ENCODE results near the gene FIZ1.

- TF ChIP-seq ZNF70 (CRISPR knock-in tag; IDR thresholded peaks at IDR 0.05), result no peak
- no peak for TF ChIP-seq ZFP30 (CRISPR knock-in tag; IDR thresholded peaks at IDR 0.05)
- no peak for TF ChIP-seq BACH2 (CRISPR knock-in tag; IDR thresholded peaks at IDR 0.05; ENCODE audit: borderline replicate concordance)
- TF ChIP-seq ZNF565 (CRISPR knock-in tag; conservative IDR thresholded peaks at IDR 0.05; ENCODE audit: low read depth), result no peak
- no peak for TF ChIP-seq CSRNP3 (CRISPR knock-in tag; IDR thresholded peaks at IDR 0.05)
- no peak for TF ChIP-seq SNAI2 (CRISPR knock-in tag; IDR thresholded peaks at IDR 0.05)
- TF ChIP-seq RARB (CRISPR knock-in tag; IDR thresholded peaks at IDR 0.05), result no peak
- no peak for TF ChIP-seq ZFP3 (CRISPR knock-in tag; IDR thresholded peaks at IDR 0.05)
- TF ChIP-seq PPARA (CRISPR knock-in tag; IDR thresholded peaks at IDR 0.05; ENCODE audit: borderline replicate concordance), result no peak
- TF ChIP-seq, protein P1, sequence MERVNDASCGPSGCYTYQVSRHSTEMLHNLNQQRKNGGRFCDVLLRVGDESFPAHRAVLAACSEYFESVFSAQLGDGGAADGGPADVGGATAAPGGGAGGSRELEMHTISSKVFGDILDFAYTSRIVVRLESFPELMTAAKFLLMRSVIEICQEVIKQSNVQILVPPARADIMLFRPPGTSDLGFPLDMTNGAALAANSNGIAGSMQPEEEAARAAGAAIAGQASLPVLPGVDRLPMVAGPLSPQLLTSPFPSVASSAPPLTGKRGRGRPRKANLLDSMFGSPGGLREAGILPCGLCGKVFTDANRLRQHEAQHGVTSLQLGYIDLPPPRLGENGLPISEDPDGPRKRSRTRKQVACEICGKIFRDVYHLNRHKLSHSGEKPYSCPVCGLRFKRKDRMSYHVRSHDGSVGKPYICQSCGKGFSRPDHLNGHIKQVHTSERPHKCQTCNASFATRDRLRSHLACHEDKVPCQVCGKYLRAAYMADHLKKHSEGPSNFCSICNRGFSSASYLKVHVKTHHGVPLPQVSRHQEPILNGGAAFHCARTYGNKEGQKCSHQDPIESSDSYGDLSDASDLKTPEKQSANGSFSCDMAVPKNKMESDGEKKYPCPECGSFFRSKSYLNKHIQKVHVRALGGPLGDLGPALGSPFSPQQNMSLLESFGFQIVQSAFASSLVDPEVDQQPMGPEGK (CRISPR knock-in tag; IDR thresholded peaks at IDR 0.05; ENCODE audit: borderline replicate concordance), result no peak
- TF ChIP-seq, protein P2, sequence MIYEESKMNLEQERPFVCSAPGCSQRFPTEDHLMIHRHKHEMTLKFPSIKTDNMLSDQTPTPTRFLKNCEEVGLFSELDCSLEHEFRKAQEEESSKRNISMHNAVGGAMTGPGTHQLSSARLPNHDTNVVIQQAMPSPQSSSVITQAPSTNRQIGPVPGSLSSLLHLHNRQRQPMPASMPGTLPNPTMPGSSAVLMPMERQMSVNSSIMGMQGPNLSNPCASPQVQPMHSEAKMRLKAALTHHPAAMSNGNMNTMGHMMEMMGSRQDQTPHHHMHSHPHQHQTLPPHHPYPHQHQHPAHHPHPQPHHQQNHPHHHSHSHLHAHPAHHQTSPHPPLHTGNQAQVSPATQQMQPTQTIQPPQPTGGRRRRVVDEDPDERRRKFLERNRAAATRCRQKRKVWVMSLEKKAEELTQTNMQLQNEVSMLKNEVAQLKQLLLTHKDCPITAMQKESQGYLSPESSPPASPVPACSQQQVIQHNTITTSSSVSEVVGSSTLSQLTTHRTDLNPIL (CRISPR knock-in tag; IDR thresholded peaks at IDR 0.05; ENCODE audit: low read depth), result no peak
Observed at GRCh38 chr19:55647732-55648584, 48.6 kb upstream of the FIZ1 start, which contains the start of gene CCDC106.

Data from SK-N-SH treated with all-trans-retinoic acid at 6 μM for 48 hours (cell line).